ENCODE measurements around the gene PHPT1.

PHPT1 gene

DNA sequence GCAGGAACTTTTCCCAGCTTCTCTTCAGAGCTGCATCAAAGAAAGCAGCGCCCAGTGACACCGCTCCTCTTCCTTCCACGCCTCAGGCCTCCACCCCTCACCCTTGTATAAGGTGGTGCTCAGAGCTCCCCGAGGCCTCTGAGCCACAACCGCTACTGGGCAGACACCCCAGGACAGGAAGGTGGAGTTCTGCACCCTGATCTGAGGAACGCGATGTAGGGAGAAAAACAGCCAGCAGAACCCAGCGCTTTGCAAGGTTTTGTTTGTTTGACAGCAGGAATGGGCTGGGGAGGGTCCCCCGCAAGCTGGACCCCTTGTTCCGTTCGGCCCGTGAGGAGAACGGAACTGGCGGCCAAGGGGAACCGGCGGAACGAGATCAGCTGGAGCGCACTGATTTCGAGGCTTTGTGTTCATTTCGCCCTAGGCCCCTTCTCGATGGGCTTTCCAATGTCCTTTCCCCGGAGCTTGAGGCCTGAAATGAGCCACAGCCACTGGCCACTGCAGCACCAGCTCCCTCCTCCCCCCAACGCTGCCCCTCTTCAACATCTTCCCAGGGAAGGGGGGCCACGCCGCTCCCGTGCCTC is 12.8 kb downstream of the PHPT1 start:
- no peak overlapping the region for H3K4me3 ChIP-seq (ENCODE audit: low read depth, low read length, poor library complexity, severe bottlenecking)
- no peaks in the 10 kb centered on the region for H4K20me1 ChIP-seq (ENCODE audit: insufficient read depth, low read length)
- H3K4me1 ChIP-seq (ENCODE audit: insufficient read depth, low read length, severe bottlenecking): peaks cover 13% of the 10 kb centered on the region
- H2AFZ ChIP-seq (ENCODE audit: low read length): no peak overlapping the region
- peaks cover 40% of the 10 kb centered on the region for H3K36me3 ChIP-seq (ENCODE audit: insufficient read depth, low read length)
- H3K27ac ChIP-seq (ENCODE audit: low read depth, low read length, poor library complexity, severe bottlenecking): no peak overlapping the region
- no peak overlapping the region for H3K9ac ChIP-seq (ENCODE audit: low read length)
- TF ChIP-seq, protein P1, sequence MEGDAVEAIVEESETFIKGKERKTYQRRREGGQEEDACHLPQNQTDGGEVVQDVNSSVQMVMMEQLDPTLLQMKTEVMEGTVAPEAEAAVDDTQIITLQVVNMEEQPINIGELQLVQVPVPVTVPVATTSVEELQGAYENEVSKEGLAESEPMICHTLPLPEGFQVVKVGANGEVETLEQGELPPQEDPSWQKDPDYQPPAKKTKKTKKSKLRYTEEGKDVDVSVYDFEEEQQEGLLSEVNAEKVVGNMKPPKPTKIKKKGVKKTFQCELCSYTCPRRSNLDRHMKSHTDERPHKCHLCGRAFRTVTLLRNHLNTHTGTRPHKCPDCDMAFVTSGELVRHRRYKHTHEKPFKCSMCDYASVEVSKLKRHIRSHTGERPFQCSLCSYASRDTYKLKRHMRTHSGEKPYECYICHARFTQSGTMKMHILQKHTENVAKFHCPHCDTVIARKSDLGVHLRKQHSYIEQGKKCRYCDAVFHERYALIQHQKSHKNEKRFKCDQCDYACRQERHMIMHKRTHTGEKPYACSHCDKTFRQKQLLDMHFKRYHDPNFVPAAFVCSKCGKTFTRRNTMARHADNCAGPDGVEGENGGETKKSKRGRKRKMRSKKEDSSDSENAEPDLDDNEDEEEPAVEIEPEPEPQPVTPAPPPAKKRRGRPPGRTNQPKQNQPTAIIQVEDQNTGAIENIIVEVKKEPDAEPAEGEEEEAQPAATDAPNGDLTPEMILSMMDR (IDR thresholded peaks at IDR 0.05; ENCODE audit: low read length): no peak
- TF ChIP-seq EZH2 (IDR thresholded peaks at IDR 0.05; ENCODE audit: borderline replicate concordance, low read length): no peak
- H3F3A ChIP-seq (ENCODE audit: insufficient read depth, low read length): no peaks in the 10 kb centered on the region
- no peak overlapping the region for H3K4me2 ChIP-seq (ENCODE audit: low read length)
- no peaks in the 10 kb centered on the region for H3K9me3 ChIP-seq (ENCODE audit: low read length)
- no peaks in the 10 kb centered on the region for H3K9me2 ChIP-seq (ENCODE audit: low read depth, low read length)
- no peaks in the 10 kb centered on the region for H3K27me3 ChIP-seq (ENCODE audit: insufficient read depth, low read length)
- no peaks in the 10 kb centered on the region for H3K79me2 ChIP-seq (ENCODE audit: insufficient read depth, low read length)

DNA sequence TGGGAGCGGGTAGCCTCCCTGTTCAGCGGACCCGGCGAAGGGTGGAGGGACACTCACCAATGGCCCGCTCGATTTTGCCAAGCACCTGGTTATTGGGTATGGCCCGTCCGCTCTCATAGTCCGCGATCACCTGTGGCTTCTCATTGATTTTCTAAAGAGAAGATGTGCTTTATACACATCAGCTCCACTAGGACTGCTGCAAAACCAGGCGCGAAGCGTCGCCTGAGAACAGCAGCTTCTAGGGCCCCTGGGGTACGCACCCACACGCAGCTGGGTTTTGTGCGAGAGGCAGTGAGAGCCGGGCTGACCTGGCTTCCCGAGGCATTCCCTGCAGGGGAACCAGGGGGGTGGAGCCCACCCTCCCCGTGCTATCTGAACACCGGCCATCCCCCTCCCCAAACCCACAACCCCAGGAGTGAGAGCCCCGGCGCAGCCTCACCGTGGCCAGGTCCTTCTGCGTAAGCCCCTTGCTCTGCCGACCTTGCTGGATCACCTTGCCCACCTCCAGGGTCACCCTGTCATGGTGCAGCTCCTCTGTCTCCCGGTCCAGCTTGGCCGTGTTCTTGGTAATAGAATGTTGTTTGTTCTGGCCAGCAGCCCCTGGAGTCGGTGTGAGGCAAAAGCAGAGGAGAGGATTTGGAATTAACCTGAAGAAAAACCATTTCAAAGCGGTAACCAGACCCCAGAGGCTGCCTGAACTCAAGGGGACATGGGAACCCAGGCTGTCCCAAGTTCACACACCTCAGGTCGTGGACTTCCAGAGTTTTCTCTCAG is 13.8 kb downstream of the PHPT1 start:
- Histone ChIP-seq H4K20me1 (ENCODE audit: insufficient read depth, low read length) (no peaks in the 10 kb centered on the region), H3K9ac (ENCODE audit: low read length) (no peak overlapping the region), H3K36me3 (ENCODE audit: insufficient read depth, low read length) (peaks cover 40% of the 10 kb centered on the region), H3F3A (ENCODE audit: insufficient read depth, low read length) (no peaks in the 10 kb centered on the region), H2AFZ (ENCODE audit: low read length) (no peak overlapping the region), H3K4me2 (ENCODE audit: low read length) (no peak overlapping the region), H3K4me1 (ENCODE audit: insufficient read depth, low read length, severe bottlenecking) (peaks cover 15% of the 10 kb centered on the region), H3K27me3 (ENCODE audit: insufficient read depth, low read length) (no peaks in the 10 kb centered on the region), H3K79me2 (ENCODE audit: insufficient read depth, low read length) (no peaks in the 10 kb centered on the region), H3K4me3 (ENCODE audit: low read depth, low read length, poor library complexity, severe bottlenecking) (no peak overlapping the region), H3K9me2 (ENCODE audit: low read depth, low read length) (no peaks in the 10 kb centered on the region), H3K9me3 (ENCODE audit: low read length) (no peaks in the 10 kb centered on the region), H3K27ac (ENCODE audit: low read depth, low read length, poor library complexity, severe bottlenecking) (no peak overlapping the region)
- no peak for TF ChIP-seq EZH2 (IDR thresholded peaks at IDR 0.05; ENCODE audit: borderline replicate concordance, low read length)
- TF ChIP-seq, protein P1 (IDR thresholded peaks at IDR 0.05; ENCODE audit: low read length): no peak

DNA sequence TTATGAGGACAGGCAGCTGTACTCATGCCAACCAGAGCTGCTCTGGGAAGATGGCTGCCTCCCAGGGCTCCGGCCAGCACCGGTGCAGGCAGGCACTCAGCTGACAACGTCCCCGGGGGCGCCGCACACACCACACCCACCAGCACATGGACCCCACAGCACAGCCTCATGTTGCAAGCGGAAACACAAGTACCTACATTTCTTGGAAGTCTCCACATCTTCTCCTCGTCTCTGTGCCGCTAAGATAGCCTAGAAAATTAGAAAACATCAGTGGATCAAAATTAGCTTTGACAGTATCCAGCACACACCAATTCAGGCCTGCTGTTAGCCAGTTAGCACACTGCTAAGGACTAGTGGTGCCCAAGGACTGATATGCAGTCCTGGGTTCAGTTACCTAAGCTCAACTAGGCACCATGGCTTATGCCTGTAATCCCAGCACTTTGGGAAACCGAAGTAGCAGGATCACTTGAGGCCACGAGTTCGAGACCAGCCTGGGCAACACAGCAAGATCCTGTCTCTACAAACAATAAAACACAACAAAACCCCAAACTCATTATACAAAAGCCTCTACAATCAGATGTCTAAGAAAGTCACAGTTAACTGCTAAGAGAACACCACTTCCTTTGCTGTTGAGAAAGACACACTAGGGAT is 14.5 kb downstream of the PHPT1 start:
- H3K79me2 ChIP-seq (ENCODE audit: insufficient read depth, low read length): no peaks in the 10 kb centered on the region
- H3K4me3 ChIP-seq (ENCODE audit: low read depth, low read length, poor library complexity, severe bottlenecking): no peak overlapping the region
- H2AFZ ChIP-seq (ENCODE audit: low read length): no peak overlapping the region
- H3F3A ChIP-seq (ENCODE audit: insufficient read depth, low read length): no peaks in the 10 kb centered on the region
- H3K9me2 ChIP-seq (ENCODE audit: low read depth, low read length): no peaks in the 10 kb centered on the region
- no peak overlapping the region for H3K27ac ChIP-seq (ENCODE audit: low read depth, low read length, poor library complexity, severe bottlenecking)
- H3K36me3 ChIP-seq (ENCODE audit: insufficient read depth, low read length): peaks cover 40% of the 10 kb centered on the region
- no peak overlapping the region for H3K4me2 ChIP-seq (ENCODE audit: low read length)
- no peaks in the 10 kb centered on the region for H4K20me1 ChIP-seq (ENCODE audit: insufficient read depth, low read length)
- peaks cover 3% of the 10 kb centered on the region; the same call in 1 of the 2 replicates for H3K9me3 ChIP-seq (ENCODE audit: low read length)
- TF ChIP-seq, protein P1 (IDR thresholded peaks at IDR 0.05; ENCODE audit: low read length): no peak
- no peak for TF ChIP-seq EZH2 (IDR thresholded peaks at IDR 0.05; ENCODE audit: borderline replicate concordance, low read length)
- H3K27me3 ChIP-seq (ENCODE audit: insufficient read depth, low read length): no peaks in the 10 kb centered on the region
- H3K4me1 ChIP-seq (ENCODE audit: insufficient read depth, low read length, severe bottlenecking): peaks cover 15% of the 10 kb centered on the region
- H3K9ac ChIP-seq (ENCODE audit: low read length): no peak overlapping the region
